ENCODE measurements around the gene DUSP19. TPM values are rescaled to one million over a fixed set of nuclear protein-coding genes. Genes with fewer than 3 reads are reported as not detected.

Gene DUSP19
- total RNA-seq, 1 donor, result 4.8 TPM

- no peak for DNase-seq (ENCODE audit: low read depth)
- no peak for TF ChIP-seq CTCF (IDR thresholded peaks at IDR 0.05; ENCODE audit: insufficient read depth, low read length)
- no peak overlapping the region for H3K4me3 ChIP-seq (ENCODE audit: low read depth, low read length)
These were observed 9.5 kb downstream of the DUSP19 start for GRCh38 chr2:183088061-183088460.

GRCh38 chr2:183089192-183089851 is 10.8 kb downstream of the DUSP19 start:
- H3K4me3 ChIP-seq (ENCODE audit: low read depth, low read length), result no peak overlapping the region
- TF ChIP-seq CTCF (IDR thresholded peaks at IDR 0.05; ENCODE audit: insufficient read depth, low read length), result no peak
- no peak for DNase-seq (ENCODE audit: low read depth)

DNA sequence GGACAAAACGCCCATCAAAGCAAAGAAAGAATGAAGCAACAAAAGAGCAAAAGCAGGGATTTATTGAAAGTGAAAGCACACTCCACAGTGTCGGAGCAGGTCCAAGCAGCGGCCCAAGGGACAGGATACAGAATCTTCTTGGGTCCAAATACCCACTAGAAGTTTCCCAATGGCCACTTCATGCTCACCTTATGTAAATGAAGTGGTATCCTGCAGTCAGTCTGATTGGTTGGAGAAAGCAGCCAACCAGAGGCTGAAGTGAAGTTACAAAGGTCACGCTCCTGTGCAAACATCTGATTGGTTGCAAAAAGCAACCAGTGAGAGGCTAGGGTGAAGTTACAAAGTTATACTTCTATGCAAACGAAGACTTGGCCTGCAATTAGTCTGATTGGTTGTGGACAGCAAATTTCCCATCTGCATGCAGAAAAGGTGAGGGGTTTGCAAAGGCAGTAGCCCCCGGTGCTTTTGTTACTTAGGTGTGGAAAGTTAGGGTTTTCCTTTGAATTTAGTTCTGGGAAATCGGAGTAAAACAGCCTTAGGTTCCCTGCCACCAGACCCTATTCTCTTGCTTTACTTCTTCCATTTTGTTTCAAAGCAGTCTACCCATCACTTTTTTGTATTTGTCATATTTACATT is 12.9 kb downstream of the DUSP19 start:
- H3K4me3 ChIP-seq (ENCODE audit: low read depth, low read length), result no peak overlapping the region

DNA sequence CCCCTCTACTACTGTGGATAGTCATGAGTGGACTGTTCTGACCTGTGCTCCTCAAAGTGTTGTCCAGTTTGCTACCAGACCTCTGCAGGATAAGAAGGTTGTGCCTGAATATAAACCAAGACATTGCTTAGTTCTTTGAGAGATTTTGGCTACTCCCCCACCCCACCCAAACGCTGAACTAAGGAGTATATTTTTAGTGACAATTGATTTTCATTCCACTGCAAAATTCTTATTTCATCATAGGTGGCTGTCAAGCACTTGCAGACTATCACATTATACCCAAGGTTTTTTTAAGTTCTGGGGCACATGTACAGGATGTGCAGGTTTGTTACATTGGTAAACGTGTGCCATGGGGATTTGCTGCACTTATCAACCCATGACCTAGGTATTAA is 13.4 kb downstream of the DUSP19 start:
- DNase-seq (ENCODE audit: low read depth), result no peak
- no peak for TF ChIP-seq CTCF (IDR thresholded peaks at IDR 0.05; ENCODE audit: insufficient read depth, low read length)
- H3K4me3 ChIP-seq (ENCODE audit: low read depth, low read length), result no peak overlapping the region

More for the DNA sequence above, 12.9 kb downstream of the DUSP19 start:
- DNase-seq (ENCODE audit: low read depth), result peak; percentile 6
- no peak for TF ChIP-seq CTCF (IDR thresholded peaks at IDR 0.05; ENCODE audit: insufficient read depth, low read length)

- no peak overlapping the region for H3K4me3 ChIP-seq (ENCODE audit: low read depth, low read length)
These were observed 15.5 kb downstream of the DUSP19 start for GRCh38 chr2:183093857-183094657.

More at GRCh38 chr2:183093857-183094657, 15.5 kb downstream of the DUSP19 start:
- peak; percentile 71 for DNase-seq (ENCODE audit: low read depth)
- no peak for TF ChIP-seq CTCF (IDR thresholded peaks at IDR 0.05; ENCODE audit: insufficient read depth, low read length)

Measured in fibroblast of the aortic adventitia (primary cell).